Measurements from ENCODE around the gene AP1B1.
"Not testable (repeated sequence)": the region's sequence is repeated elsewhere in the genome, so short reads cannot be mapped to it uniquely, and the experiment has no call there.

- not testable (repeated sequence) for TF ChIP-seq EZH2 (IDR thresholded peaks at IDR 0.05; ENCODE audit: borderline replicate concordance, insufficient read depth, low read length, poor library complexity, severe bottlenecking); TAF1 (IDR thresholded peaks at IDR 0.05; ENCODE audit: low read depth)
Observed at GRCh38 chr22:29401538-29401937, 13.2 kb upstream of the AP1B1 start.
